Measurements from ENCODE around the gene MYLK.
"Not testable (repeated sequence)": the region's sequence is repeated elsewhere in the genome, so short reads cannot be mapped to it uniquely, and the experiment has no call there.

MYLK gene

GRCh38 chr3:123702057-123702456 lies 182.1 kb downstream of the MYLK start:
- not testable (repeated sequence) for H3K4me2 ChIP-seq (ENCODE audit: insufficient read depth, low read length, poor library complexity, severe bottlenecking); H3K27ac ChIP-seq (replicated peaks; ENCODE audit: low read length)
- DNase-seq (ENCODE audit: low spot score): peak; percentile 41

GRCh38 chr3:123700791-123701722 lies 183.1 kb downstream of the MYLK start:
- Histone ChIP-seq H3K18ac (ENCODE audit: low read length) (peak overlapping the region; percentile 38), H3K79me1 (ENCODE audit: low read depth, low read length) (peaks cover 2% of the 10 kb centered on the region), H2BK15ac (ENCODE audit: low read length) (no peak overlapping the region), H4K91ac (ENCODE audit: low read depth, low read length, poor library complexity) (no peak overlapping the region), H4K8ac (ENCODE audit: low read depth, low read length) (no peak overlapping the region), H3K36me3 (replicated peaks in 1 of 2; ENCODE audit: control insufficient read depth in 2 of 2, insufficient read depth in 2 of 2, low read length in 2 of 2) (peaks cover 7 to 8% of the 10 kb centered on the region in 2 donors), H2BK120ac (ENCODE audit: low read depth, low read length) (no peak overlapping the region), H3K27ac (replicated peaks; ENCODE audit: low read length) (no peak overlapping the region), H3K9me3 (replicated peaks in 1 of 2; ENCODE audit: control insufficient read depth in 2 of 2, insufficient read depth in 1 of 2, low read depth in 1 of 2, low read length in 2 of 2) (no peaks in the 10 kb centered on the region), H3K4me2 (ENCODE audit: insufficient read depth, low read length, poor library complexity, severe bottlenecking) (no peak overlapping the region), H2BK12ac (ENCODE audit: low read length) (no peak overlapping the region), H3K9ac (ENCODE audit: low read depth, low read length, poor library complexity) (no peak overlapping the region), H3K4ac (ENCODE audit: low read length) (no peak overlapping the region), H3K14ac (ENCODE audit: low read length) (peak overlapping the region; percentile 38), H3K4me1 (ENCODE audit: control insufficient read depth in 2 of 2, insufficient read depth in 1 of 2, low read depth in 1 of 2, low read length in 2 of 2) (peaks cover 7 to 8% of the 10 kb centered on the region in 2 donors), H2AFZ (ENCODE audit: low read length) (no peak overlapping the region), H2BK5ac (ENCODE audit: low read length) (peak overlapping the region; percentile 87), H3K27me3 (ENCODE audit: control insufficient read depth in 3 of 3, insufficient read depth in 3 of 3, low read depth in 1 of 3, low read length in 3 of 3) (no peaks in the 10 kb centered on the region), H2AK5ac (ENCODE audit: low read depth, low read length) (no peak overlapping the region), H3K4me3 (ENCODE audit: low read length in 2 of 2) (no peak overlapping the region), H3K23ac (ENCODE audit: low read depth, low read length, poor library complexity) (no peak overlapping the region)
- WGBS, 2 donors (ENCODE audit: extremely low coverage in 2 of 2, insufficient read length in 2 of 2, insufficient replicate concordance in 1 of 2): no CpG with 5 or more reads among the region's 23 CpGs
- DNase-seq (ENCODE audit: low spot score): no peak

More at GRCh38 chr3:123702057-123702456, 182.1 kb downstream of the MYLK start:
- H2AFZ ChIP-seq (ENCODE audit: low read length); H2BK5ac ChIP-seq (ENCODE audit: low read length); H4K8ac ChIP-seq (ENCODE audit: low read depth, low read length); H3K14ac ChIP-seq (ENCODE audit: low read length); H2AK5ac ChIP-seq (ENCODE audit: low read depth, low read length); H2BK120ac ChIP-seq (ENCODE audit: low read depth, low read length); H3K4ac ChIP-seq (ENCODE audit: low read length); H2BK12ac ChIP-seq (ENCODE audit: low read length); H3K23ac ChIP-seq (ENCODE audit: low read depth, low read length, poor library complexity); H3K18ac ChIP-seq (ENCODE audit: low read length); H3K79me1 ChIP-seq (ENCODE audit: low read depth, low read length); H3K27me3 ChIP-seq (ENCODE audit: control insufficient read depth in 3 of 3, insufficient read depth in 3 of 3, low read depth in 1 of 3, low read length in 3 of 3); H3K9ac ChIP-seq (ENCODE audit: low read depth, low read length, poor library complexity); H3K9me3 ChIP-seq (replicated peaks in 1 of 2; ENCODE audit: control insufficient read depth in 2 of 2, insufficient read depth in 1 of 2, low read depth in 1 of 2, low read length in 2 of 2); H3K4me3 ChIP-seq (ENCODE audit: low read length in 2 of 2); H3K4me1 ChIP-seq (ENCODE audit: control insufficient read depth in 2 of 2, insufficient read depth in 1 of 2, low read depth in 1 of 2, low read length in 2 of 2); H4K91ac ChIP-seq (ENCODE audit: low read depth, low read length, poor library complexity); H2BK15ac ChIP-seq (ENCODE audit: low read length): not testable (repeated sequence)
- peaks cover 7 to 12% of the 10 kb centered on the region in 2 donors for H3K36me3 ChIP-seq (replicated peaks in 1 of 2; ENCODE audit: control insufficient read depth in 2 of 2, insufficient read depth in 2 of 2, low read length in 2 of 2)
- WGBS, 2 donors (ENCODE audit: extremely low coverage in 2 of 2, insufficient read length in 2 of 2, insufficient replicate concordance in 1 of 2): no CpG with 5 or more reads among the region's 2 CpGs

GRCh38 chr3:123698813-123699212 lies 185.3 kb downstream of the MYLK start:
- H3K4me1 ChIP-seq (ENCODE audit: control insufficient read depth in 2 of 2, insufficient read depth in 1 of 2, low read depth in 1 of 2, low read length in 2 of 2): peaks cover 26 to 30% of the 10 kb centered on the region in 2 donors
- no CpG with 5 or more reads among the region's 5 CpGs for WGBS, 2 donors (ENCODE audit: extremely low coverage in 2 of 2, insufficient read length in 2 of 2, insufficient replicate concordance in 1 of 2)
- no peak overlapping the region for H2BK5ac ChIP-seq (ENCODE audit: low read length)

GRCh38 chr3:123696808-123697207 lies 187.3 kb downstream of the MYLK start:
- Histone ChIP-seq H2BK120ac (ENCODE audit: low read depth, low read length) (no peak overlapping the region), H3K23ac (ENCODE audit: low read depth, low read length, poor library complexity) (no peak overlapping the region), H3K4ac (ENCODE audit: low read length) (no peak overlapping the region), H2AK5ac (ENCODE audit: low read depth, low read length) (no peak overlapping the region), H2AFZ (ENCODE audit: low read length) (no peak overlapping the region), H3K27ac (replicated peaks; ENCODE audit: low read length) (no peak overlapping the region), H3K4me3 (ENCODE audit: low read length in 2 of 2) (no peak overlapping the region), H4K91ac (ENCODE audit: low read depth, low read length, poor library complexity) (no peak overlapping the region), H3K36me3 (replicated peaks in 1 of 2; ENCODE audit: control insufficient read depth in 2 of 2, insufficient read depth in 2 of 2, low read length in 2 of 2) (peaks cover 7 to 9% of the 10 kb centered on the region in 2 donors), H3K14ac (ENCODE audit: low read length) (no peak overlapping the region), H3K4me1 (ENCODE audit: control insufficient read depth in 2 of 2, insufficient read depth in 1 of 2, low read depth in 1 of 2, low read length in 2 of 2) (peaks cover 29 to 37% of the 10 kb centered on the region in 2 donors), H2BK5ac (ENCODE audit: low read length) (no peak overlapping the region), H3K79me1 (ENCODE audit: low read depth, low read length) (peaks cover 2% of the 10 kb centered on the region), H2BK15ac (ENCODE audit: low read length) (no peak overlapping the region), H3K18ac (ENCODE audit: low read length) (no peak overlapping the region), H3K4me2 (ENCODE audit: insufficient read depth, low read length, poor library complexity, severe bottlenecking) (no peak overlapping the region), H4K8ac (ENCODE audit: low read depth, low read length) (no peak overlapping the region), H3K27me3 (ENCODE audit: control insufficient read depth in 3 of 3, insufficient read depth in 3 of 3, low read depth in 1 of 3, low read length in 3 of 3) (no peaks in the 10 kb centered on the region), H3K9ac (ENCODE audit: low read depth, low read length, poor library complexity) (no peak overlapping the region), H3K9me3 (replicated peaks in 1 of 2; ENCODE audit: control insufficient read depth in 2 of 2, insufficient read depth in 1 of 2, low read depth in 1 of 2, low read length in 2 of 2) (no peaks in the 10 kb centered on the region), H2BK12ac (ENCODE audit: low read length) (no peak overlapping the region)
- WGBS, 2 donors (ENCODE audit: extremely low coverage in 2 of 2, insufficient read length in 2 of 2, insufficient replicate concordance in 1 of 2): no CpG with 5 or more reads among the region's 6 CpGs
- no peak for DNase-seq (ENCODE audit: low spot score)

More at GRCh38 chr3:123698813-123699212, 185.3 kb downstream of the MYLK start:
- Histone ChIP-seq H3K27me3 (ENCODE audit: control insufficient read depth in 3 of 3, insufficient read depth in 3 of 3, low read depth in 1 of 3, low read length in 3 of 3) (no peaks in the 10 kb centered on the region), H3K18ac (ENCODE audit: low read length) (peak overlapping the region; percentile 8), H3K9me3 (replicated peaks in 1 of 2; ENCODE audit: control insufficient read depth in 2 of 2, insufficient read depth in 1 of 2, low read depth in 1 of 2, low read length in 2 of 2) (no peaks in the 10 kb centered on the region), H3K9ac (ENCODE audit: low read depth, low read length, poor library complexity) (no peak overlapping the region), H4K91ac (ENCODE audit: low read depth, low read length, poor library complexity) (no peak overlapping the region), H2BK15ac (ENCODE audit: low read length) (no peak overlapping the region), H2AFZ (ENCODE audit: low read length) (no peak overlapping the region), H3K27ac (replicated peaks; ENCODE audit: low read length) (no peak overlapping the region), H3K23ac (ENCODE audit: low read depth, low read length, poor library complexity) (no peak overlapping the region), H4K8ac (ENCODE audit: low read depth, low read length) (no peak overlapping the region), H2BK120ac (ENCODE audit: low read depth, low read length) (no peak overlapping the region), H3K4me3 (ENCODE audit: low read length in 2 of 2) (no peak overlapping the region), H2BK12ac (ENCODE audit: low read length) (no peak overlapping the region), H3K36me3 (replicated peaks in 1 of 2; ENCODE audit: control insufficient read depth in 2 of 2, insufficient read depth in 2 of 2, low read length in 2 of 2) (peaks cover 7 to 8% of the 10 kb centered on the region in 2 donors), H3K79me1 (ENCODE audit: low read depth, low read length) (peaks cover 2% of the 10 kb centered on the region), H3K4me2 (ENCODE audit: insufficient read depth, low read length, poor library complexity, severe bottlenecking) (no peak overlapping the region), H2AK5ac (ENCODE audit: low read depth, low read length) (no peak overlapping the region), H3K4ac (ENCODE audit: low read length) (no peak overlapping the region), H3K14ac (ENCODE audit: low read length) (no peak overlapping the region)
- DNase-seq (ENCODE audit: low spot score): no peak

Measured in neuronal stem cell (in vitro differentiated cells).